Tibial nerve (tissue), 4 donors: ENCODE measurements around the gene CDH12. TPM values are rescaled to one million over a fixed set of nuclear protein-coding genes. Genes with fewer than 3 reads are reported as not detected.
"Not testable (repeated sequence)": the region's sequence is repeated elsewhere in the genome, so short reads cannot be mapped to it uniquely, and the experiment has no call there.

ENCODE experiments used
- DNase-seq, 2 donors: peaks; one replicate each; pipeline ENCODE4 v3.0.0-alpha.2; 2019; ENCODE audit warnings: low spot score in 2 of 2
- H3K27ac ChIP-seq, 4 donors: fragments of 200-600 bp; sonication (generic) in 3 of 4; one replicate each; pipeline ENCODE4 v1.5.1; 2017 to 2019; ENCODE audit warnings: mild to moderate bottlenecking in 1 of 4
- H3K27me3 ChIP-seq, 2 donors: fragments of 200-600 bp; sonication (generic) in 1 of 2; one replicate each; pipeline versions ENCODE4 v1.5.1 to v1.6.0; 2017 to 2019
- H3K36me3 ChIP-seq, 3 donors: fragments of 200-600 bp; sonication (generic); one replicate each; pipeline ENCODE4 v1.5.1; 2018 to 2019
- H3K4me1 ChIP-seq, 4 donors: fragments of 200-600 bp; sonication (generic) in 3 of 4; one replicate each; pipeline ENCODE4 v1.5.1; 2017 to 2019
- H3K4me3 ChIP-seq, 4 donors: fragments of 200-600 bp; sonication (generic) in 3 of 4; one replicate each; pipeline ENCODE4 v1.5.1; 2017 to 2019; ENCODE audit warnings: mild to moderate bottlenecking in 1 of 4, moderate library complexity in 1 of 4
- H3K9me3 ChIP-seq, 4 donors: fragments of 200-600 bp; sonication (generic) in 3 of 4; one replicate each; pipeline ENCODE4 v1.5.1; 2017 to 2019
- CTCF ChIP-seq, 5 experiments: fragments of 200-600 bp in 3 of 5; fragments of 450-650 bp in 2 of 5; sonication (generic) in 3 of 5; IDR thresholded peaks; one replicate each; pipeline ENCODE4 v1.5.1; 2016 to 2019; ENCODE audit warnings: antibody characterized with exemption in 5 of 5, mild to moderate bottlenecking in 3 of 5, moderate library complexity in 2 of 5
- EP300 ChIP-seq, 2 donors: sonication (generic); formaldehyde crosslinking; IDR thresholded peaks; one replicate each; pipeline ENCODE4 v1.6.1; 2017; ENCODE audit warnings: antibody characterized with exemption in 2 of 2, mild to moderate bottlenecking in 1 of 2
- POLR2A ChIP-seq, 2 donors: fragments of 450-650 bp; IDR thresholded peaks; one replicate each; pipeline ENCODE4 v1.6.1; 2017; ENCODE audit warnings: antibody characterized with exemption in 2 of 2, mild to moderate bottlenecking in 2 of 2, moderate library complexity in 2 of 2
- WGBS, 2 donors: methylation state at CpG; one replicate each; pipeline ENCODE4 v1.1.5; 2018; 5-methylcytosine and 5-hydroxymethylcytosine counted together
- total RNA-seq, 4 donors: library from RNA; depleted of rRNA; stranded (reverse); fragments of >200 nt; gene quantifications; one replicate each; pipeline ENCODE4 v1.1.0, GENCODE V29; 2016

The CDH12 gene
- total RNA-seq, 4 donors from 2014 or later, result 0.30 TPM; not detected in 3

- no peak for DNase-seq
- Histone ChIP-seq H3K9me3 (no peaks in the 10 kb centered on the region), H3K4me1 (no peaks in the 10 kb centered on the region), H3K36me3 (no peaks in the 10 kb centered on the region), H3K27ac (no peak overlapping the region), H3K4me3 (no peak overlapping the region), H3K27me3 (no peaks in the 10 kb centered on the region)
- WGBS, 2 donors, result 60 to 90% methylated on average over 2 of the region's 2 CpGs
- TF ChIP-seq CTCF (IDR thresholded peaks at IDR 0.05), result no peak
- TF ChIP-seq EP300 (IDR thresholded peaks at IDR 0.05), result no peak
- no peak for TF ChIP-seq POLR2A (IDR thresholded peaks at IDR 0.05)
These were observed 502.0 kb downstream of the CDH12 start for GRCh38 chr5:22351178-22351577.

GRCh38 chr5:22348027-22348426, 505.1 kb downstream of the CDH12 start:
- Histone ChIP-seq H3K36me3 (no peaks in the 10 kb centered on the region), H3K4me1 (no peaks in the 10 kb centered on the region), H3K27me3 (no peaks in the 10 kb centered on the region), H3K27ac (no peak overlapping the region), H3K4me3 (no peak overlapping the region), H3K9me3 (no peaks in the 10 kb centered on the region)
- DNase-seq, result no peak
- WGBS, 2 donors, result 71 to 76% methylated on average over 6 of the region's 6 CpGs
- TF ChIP-seq EP300 (IDR thresholded peaks at IDR 0.05), result no peak
- TF ChIP-seq POLR2A (IDR thresholded peaks at IDR 0.05), result no peak
- no peak for TF ChIP-seq CTCF (IDR thresholded peaks at IDR 0.05)

- Histone ChIP-seq H3K4me3 (no peak overlapping the region), H3K27ac (no peak overlapping the region), H3K27me3 (no peaks in the 10 kb centered on the region), H3K36me3 (no peaks in the 10 kb centered on the region), H3K9me3 (no peaks in the 10 kb centered on the region), H3K4me1 (no peaks in the 10 kb centered on the region)
- DNase-seq, result no peak
- 66 to 73% methylated on average over 2 of the region's 2 CpGs for WGBS, 2 donors
- no peak for TF ChIP-seq CTCF (IDR thresholded peaks at IDR 0.05)
- TF ChIP-seq POLR2A (IDR thresholded peaks at IDR 0.05), result no peak
- TF ChIP-seq EP300 (IDR thresholded peaks at IDR 0.05), result no peak
These were observed 509.1 kb downstream of the CDH12 start for GRCh38 chr5:22344000-22344399.

GRCh38 chr5:22341406-22341805, 511.7 kb downstream of the CDH12 start:
- Histone ChIP-seq H3K4me1 (no peaks in the 10 kb centered on the region), H3K9me3 (peaks cover 0 to 7% (median 0%) of the 10 kb centered on the region in 4 donors), H3K27ac (no peak overlapping the region), H3K4me3 (no peak overlapping the region), H3K27me3 (no peaks in the 10 kb centered on the region), H3K36me3 (no peaks in the 10 kb centered on the region)
- 77 to 82% methylated on average over 2 of the region's 2 CpGs for WGBS, 2 donors
- no peak for TF ChIP-seq EP300 (IDR thresholded peaks at IDR 0.05)
- TF ChIP-seq POLR2A (IDR thresholded peaks at IDR 0.05), result no peak
- TF ChIP-seq CTCF (IDR thresholded peaks at IDR 0.05), result no peak
- DNase-seq, result no peak

- not testable (repeated sequence) for H3K4me3 ChIP-seq, H3K27me3 ChIP-seq, H3K4me1 ChIP-seq, DNase-seq, H3K36me3 ChIP-seq, H3K9me3 ChIP-seq, H3K27ac ChIP-seq
- 85 to 91% methylated on average over 3 of the region's 3 CpGs for WGBS, 2 donors
These were observed 520.2 kb downstream of the CDH12 start for GRCh38 chr5:22332949-22333348.

- no peaks in the 10 kb centered on the region for H3K4me1 ChIP-seq
- H3K9me3 ChIP-seq, result no peaks in the 10 kb centered on the region
- H3K36me3 ChIP-seq, result no peaks in the 10 kb centered on the region
- no peak for DNase-seq
- no peak overlapping the region for H3K4me3 ChIP-seq
- TF ChIP-seq CTCF (IDR thresholded peaks at IDR 0.05) (no peak), POLR2A (IDR thresholded peaks at IDR 0.05) (no peak), EP300 (IDR thresholded peaks at IDR 0.05) (no peak)
- H3K27me3 ChIP-seq, result no peaks in the 10 kb centered on the region
- WGBS, 2 donors, result 85% methylated on average over 1 of the region's 1 CpG
- no peak overlapping the region for H3K27ac ChIP-seq
These were observed 523.5 kb downstream of the CDH12 start for GRCh38 chr5:22329683-22330082.
